ENCODE data around the gene LMTK2. TPM values are rescaled to one million over a fixed set of nuclear protein-coding genes. Genes with fewer than 3 reads are reported as not detected.

The LMTK2 gene
- total and polyA plus RNA-seq, 2 experiments from 2014 or later: 6.1 to 30.8 TPM

DNA sequence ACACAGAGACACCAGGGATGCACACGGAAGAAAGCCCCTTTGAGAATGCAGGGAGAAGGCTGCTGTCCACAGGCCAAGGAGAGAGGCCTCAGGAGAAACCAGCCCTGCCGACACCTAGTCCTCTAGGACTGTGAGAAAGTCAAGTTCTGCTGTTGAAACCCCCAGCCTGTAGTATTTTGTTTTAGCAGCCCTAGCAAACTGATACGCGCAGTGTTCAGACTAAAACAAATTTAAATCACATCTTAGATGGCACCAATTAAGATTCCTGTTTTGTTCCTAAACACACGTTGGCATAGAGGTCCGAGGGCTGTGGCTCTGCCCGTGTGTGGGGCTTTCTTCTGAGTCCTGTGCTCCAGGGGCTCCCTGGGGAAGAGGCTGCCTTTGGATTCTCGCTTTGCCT lies 21.7 kb downstream of the LMTK2 start:
- H3K79me2 ChIP-seq (replicated peaks; ENCODE audit: insufficient read depth): peaks cover 97% of the 10 kb centered on the region
- H3K27ac ChIP-seq (ENCODE audit: low read depth): no peak overlapping the region
- Mint-ChIP-seq H3K9me3 (no peaks in the 10 kb centered on the region), H3K36me3 (ENCODE audit: low read depth) (no peaks in the 10 kb centered on the region; the same call in 2 of the 3 replicates), H3K27ac (no peak overlapping the region), H3K27me3 (ENCODE audit: insufficient read depth, low read depth, poor library complexity) (no peaks in the 10 kb centered on the region), H3K4me1 (peaks cover 16% of the 10 kb centered on the region), H3K4me3 (no peak overlapping the region)
- DNase-seq (ENCODE audit: low spot score): no peak
- no peaks in the 10 kb centered on the region for H3K9me2 ChIP-seq (ENCODE audit: insufficient read depth)
- peaks cover 27% of the 10 kb centered on the region; the same call in 1 of the 2 replicates for H4K20me1 ChIP-seq (replicated peaks; ENCODE audit: insufficient read depth)
- H3F3A ChIP-seq (replicated peaks; ENCODE audit: low read depth): no peaks in the 10 kb centered on the region
- no peak overlapping the region for H2AFZ ChIP-seq
- TF ChIP-seq ZNF331 (CRISPR knock-in tag; IDR thresholded peaks at IDR 0.05; ENCODE audit: low read depth): no peak
- TF ChIP-seq JUNB (IDR thresholded peaks at IDR 0.05; ENCODE audit: unreplicated experiment): no peak
- no peak for TF ChIP-seq STAT1 (IDR thresholded peaks at IDR 0.05; ENCODE audit: unreplicated experiment)
- no peaks in the 10 kb centered on the region for H3K36me3 ChIP-seq (ENCODE audit: insufficient read depth)
- H3K27me3 ChIP-seq (ENCODE audit: insufficient read depth): no peaks in the 10 kb centered on the region
- H3K4me1 ChIP-seq (ENCODE audit: insufficient read depth): 0 out of 2 replicates have a peak, but pooled peaks cover 5% of the 10 kb centered on the region
- ATAC-seq: no peak
- H3K4me2 ChIP-seq: no peak overlapping the region
- H3K4me3 ChIP-seq: no peak overlapping the region

DNA sequence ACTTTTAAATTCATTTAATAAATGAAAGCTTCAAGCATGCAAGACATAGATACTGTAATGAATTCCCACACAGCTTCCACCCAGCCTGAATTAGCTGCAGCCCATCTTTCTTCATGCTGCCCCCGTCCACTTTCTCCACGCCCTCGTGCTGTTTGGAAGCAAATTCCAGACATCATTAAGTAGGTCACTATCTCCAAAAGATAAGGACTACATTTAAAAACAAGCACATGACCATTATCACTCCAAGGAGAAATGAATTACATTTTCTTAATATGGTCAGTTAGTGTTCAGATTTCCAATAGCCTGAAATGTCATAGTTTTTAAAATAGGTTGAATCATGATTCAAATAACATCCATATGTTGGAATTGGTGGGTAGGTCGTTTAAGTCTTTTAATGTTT lies 24.3 kb downstream of the LMTK2 start:
- no peaks in the 10 kb centered on the region for H3K36me3 Mint-ChIP-seq (ENCODE audit: low read depth)
- TF ChIP-seq POLR2AphosphoS5 (IDR thresholded peaks at IDR 0.05; ENCODE audit: low read depth) (no peak), ZNF331 (CRISPR knock-in tag; IDR thresholded peaks at IDR 0.05; ENCODE audit: low read depth) (no peak), NANOG (IDR thresholded peaks at IDR 0.05; ENCODE audit: borderline replicate concordance) (no peak), EZH2phosphoT487 (IDR thresholded peaks at IDR 0.05; ENCODE audit: unreplicated experiment) (no peak), STAT1 (IDR thresholded peaks at IDR 0.05; ENCODE audit: unreplicated experiment) (no peak), ZNF114 (CRISPR knock-in tag; IDR thresholded peaks at IDR 0.05) (no peak), EZH2 (IDR thresholded peaks at IDR 0.05; ENCODE audit: low read depth, unreplicated experiment) (no peak), ETS1 (IDR thresholded peaks at IDR 0.05) (no peak)
- TF ChIP-seq, protein P1, sequence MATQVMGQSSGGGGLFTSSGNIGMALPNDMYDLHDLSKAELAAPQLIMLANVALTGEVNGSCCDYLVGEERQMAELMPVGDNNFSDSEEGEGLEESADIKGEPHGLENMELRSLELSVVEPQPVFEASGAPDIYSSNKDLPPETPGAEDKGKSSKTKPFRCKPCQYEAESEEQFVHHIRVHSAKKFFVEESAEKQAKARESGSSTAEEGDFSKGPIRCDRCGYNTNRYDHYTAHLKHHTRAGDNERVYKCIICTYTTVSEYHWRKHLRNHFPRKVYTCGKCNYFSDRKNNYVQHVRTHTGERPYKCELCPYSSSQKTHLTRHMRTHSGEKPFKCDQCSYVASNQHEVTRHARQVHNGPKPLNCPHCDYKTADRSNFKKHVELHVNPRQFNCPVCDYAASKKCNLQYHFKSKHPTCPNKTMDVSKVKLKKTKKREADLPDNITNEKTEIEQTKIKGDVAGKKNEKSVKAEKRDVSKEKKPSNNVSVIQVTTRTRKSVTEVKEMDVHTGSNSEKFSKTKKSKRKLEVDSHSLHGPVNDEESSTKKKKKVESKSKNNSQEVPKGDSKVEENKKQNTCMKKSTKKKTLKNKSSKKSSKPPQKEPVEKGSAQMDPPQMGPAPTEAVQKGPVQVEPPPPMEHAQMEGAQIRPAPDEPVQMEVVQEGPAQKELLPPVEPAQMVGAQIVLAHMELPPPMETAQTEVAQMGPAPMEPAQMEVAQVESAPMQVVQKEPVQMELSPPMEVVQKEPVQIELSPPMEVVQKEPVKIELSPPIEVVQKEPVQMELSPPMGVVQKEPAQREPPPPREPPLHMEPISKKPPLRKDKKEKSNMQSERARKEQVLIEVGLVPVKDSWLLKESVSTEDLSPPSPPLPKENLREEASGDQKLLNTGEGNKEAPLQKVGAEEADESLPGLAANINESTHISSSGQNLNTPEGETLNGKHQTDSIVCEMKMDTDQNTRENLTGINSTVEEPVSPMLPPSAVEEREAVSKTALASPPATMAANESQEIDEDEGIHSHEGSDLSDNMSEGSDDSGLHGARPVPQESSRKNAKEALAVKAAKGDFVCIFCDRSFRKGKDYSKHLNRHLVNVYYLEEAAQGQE (IDR thresholded peaks at IDR 0.05; ENCODE audit: unreplicated experiment): no peak
- TF ChIP-seq, protein P2, sequence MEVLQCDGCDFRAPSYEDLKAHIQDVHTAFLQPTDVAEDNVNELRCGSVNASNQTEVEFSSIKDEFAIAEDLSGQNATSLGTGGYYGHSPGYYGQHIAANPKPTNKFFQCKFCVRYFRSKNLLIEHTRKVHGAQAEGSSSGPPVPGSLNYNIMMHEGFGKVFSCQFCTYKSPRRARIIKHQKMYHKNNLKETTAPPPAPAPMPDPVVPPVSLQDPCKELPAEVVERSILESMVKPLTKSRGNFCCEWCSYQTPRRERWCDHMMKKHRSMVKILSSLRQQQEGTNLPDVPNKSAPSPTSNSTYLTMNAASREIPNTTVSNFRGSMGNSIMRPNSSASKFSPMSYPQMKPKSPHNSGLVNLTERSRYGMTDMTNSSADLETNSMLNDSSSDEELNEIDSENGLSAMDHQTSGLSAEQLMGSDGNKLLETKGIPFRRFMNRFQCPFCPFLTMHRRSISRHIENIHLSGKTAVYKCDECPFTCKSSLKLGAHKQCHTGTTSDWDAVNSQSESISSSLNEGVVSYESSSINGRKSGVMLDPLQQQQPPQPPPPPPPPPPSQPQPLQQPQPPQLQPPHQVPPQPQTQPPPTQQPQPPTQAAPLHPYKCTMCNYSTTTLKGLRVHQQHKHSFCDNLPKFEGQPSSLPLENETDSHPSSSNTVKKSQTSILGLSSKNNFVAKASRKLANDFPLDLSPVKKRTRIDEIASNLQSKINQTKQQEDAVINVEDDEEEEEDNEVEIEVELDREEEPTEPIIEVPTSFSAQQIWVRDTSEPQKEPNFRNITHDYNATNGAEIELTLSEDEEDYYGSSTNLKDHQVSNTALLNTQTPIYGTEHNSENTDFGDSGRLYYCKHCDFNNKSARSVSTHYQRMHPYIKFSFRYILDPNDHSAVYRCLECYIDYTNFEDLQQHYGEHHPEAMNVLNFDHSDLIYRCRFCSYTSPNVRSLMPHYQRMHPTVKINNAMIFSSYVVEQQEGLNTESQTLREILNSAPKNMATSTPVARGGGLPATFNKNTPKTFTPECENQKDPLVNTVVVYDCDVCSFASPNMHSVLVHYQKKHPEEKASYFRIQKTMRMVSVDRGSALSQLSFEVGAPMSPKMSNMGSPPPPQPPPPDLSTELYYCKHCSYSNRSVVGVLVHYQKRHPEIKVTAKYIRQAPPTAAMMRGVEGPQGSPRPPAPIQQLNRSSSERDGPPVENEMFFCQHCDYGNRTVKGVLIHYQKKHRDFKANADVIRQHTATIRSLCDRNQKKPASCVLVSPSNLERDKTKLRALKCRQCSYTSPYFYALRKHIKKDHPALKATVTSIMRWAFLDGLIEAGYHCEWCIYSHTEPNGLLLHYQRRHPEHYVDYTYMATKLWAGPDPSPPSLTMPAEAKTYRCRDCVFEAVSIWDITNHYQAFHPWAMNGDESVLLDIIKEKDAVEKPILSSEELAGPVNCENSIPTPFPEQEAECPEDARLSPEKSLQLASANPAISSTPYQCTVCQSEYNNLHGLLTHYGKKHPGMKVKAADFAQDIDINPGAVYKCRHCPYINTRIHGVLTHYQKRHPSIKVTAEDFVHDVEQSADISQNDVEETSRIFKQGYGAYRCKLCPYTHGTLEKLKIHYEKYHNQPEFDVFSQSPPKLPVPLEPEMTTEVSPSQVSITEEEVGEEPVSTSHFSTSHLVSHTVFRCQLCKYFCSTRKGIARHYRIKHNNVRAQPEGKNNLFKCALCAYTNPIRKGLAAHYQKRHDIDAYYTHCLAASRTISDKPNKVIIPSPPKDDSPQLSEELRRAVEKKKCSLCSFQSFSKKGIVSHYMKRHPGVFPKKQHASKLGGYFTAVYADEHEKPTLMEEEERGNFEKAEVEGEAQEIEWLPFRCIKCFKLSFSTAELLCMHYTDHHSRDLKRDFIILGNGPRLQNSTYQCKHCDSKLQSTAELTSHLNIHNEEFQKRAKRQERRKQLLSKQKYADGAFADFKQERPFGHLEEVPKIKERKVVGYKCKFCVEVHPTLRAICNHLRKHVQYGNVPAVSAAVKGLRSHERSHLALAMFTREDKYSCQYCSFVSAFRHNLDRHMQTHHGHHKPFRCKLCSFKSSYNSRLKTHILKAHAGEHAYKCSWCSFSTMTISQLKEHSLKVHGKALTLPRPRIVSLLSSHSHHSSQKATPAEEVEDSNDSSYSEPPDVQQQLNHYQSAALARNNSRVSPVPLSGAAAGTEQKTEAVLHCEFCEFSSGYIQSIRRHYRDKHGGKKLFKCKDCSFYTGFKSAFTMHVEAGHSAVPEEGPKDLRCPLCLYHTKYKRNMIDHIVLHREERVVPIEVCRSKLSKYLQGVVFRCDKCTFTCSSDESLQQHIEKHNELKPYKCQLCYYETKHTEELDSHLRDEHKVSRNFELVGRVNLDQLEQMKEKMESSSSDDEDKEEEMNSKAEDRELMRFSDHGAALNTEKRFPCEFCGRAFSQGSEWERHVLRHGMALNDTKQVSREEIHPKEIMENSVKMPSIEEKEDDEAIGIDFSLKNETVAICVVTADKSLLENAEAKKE (CRISPR knock-in tag; IDR thresholded peaks at IDR 0.05): no peak

More for the DNA sequence above, 24.3 kb downstream of the LMTK2 start:
- Histone ChIP-seq H3K4me3 (no peak overlapping the region), H3K9me2 (ENCODE audit: insufficient read depth) (no peaks in the 10 kb centered on the region), H3K36me3 (ENCODE audit: insufficient read depth) (no peaks in the 10 kb centered on the region), H3K4me1 (ENCODE audit: insufficient read depth) (0 out of 2 replicates have a peak, but pooled peaks cover 5% of the 10 kb centered on the region), H2AFZ (no peak overlapping the region), H3K27ac (ENCODE audit: low read depth) (no peak overlapping the region), H3K27me3 (ENCODE audit: insufficient read depth) (no peaks in the 10 kb centered on the region), H3K79me2 (replicated peaks; ENCODE audit: insufficient read depth) (peaks cover 91% of the 10 kb centered on the region), H3F3A (replicated peaks; ENCODE audit: low read depth) (no peaks in the 10 kb centered on the region), H4K20me1 (replicated peaks; ENCODE audit: insufficient read depth) (peaks cover 16% of the 10 kb centered on the region), H3K4me2 (no peak overlapping the region)
- Mint-ChIP-seq H3K27me3 (ENCODE audit: insufficient read depth, low read depth, poor library complexity) (no peaks in the 10 kb centered on the region), H3K4me3 (no peak overlapping the region), H3K27ac (no peak overlapping the region), H3K9me3 (no peaks in the 10 kb centered on the region), H3K4me1 (peaks cover 33% of the 10 kb centered on the region)
- ATAC-seq (no peak), DNase-seq (ENCODE audit: low spot score) (no peak)
